Naive thymus-derived CD4-positive, alpha-beta T cell (primary cell): Measurements from ENCODE around the gene PRDM16. TPM values are rescaled to one million over a fixed set of nuclear protein-coding genes. Genes with fewer than 3 reads are reported as not detected.

Experiments used
- ATAC-seq: fragments of 150-1000 bp; cut with Tn5 transposase; 2 replicates; pipeline ENCODE4 v1.10.0; 2021; ENCODE audit warnings: mild to moderate bottlenecking, moderate library complexity
- CTCF ChIA-PET: fragments of 350-600 bp; sonication (Branson Sonifier 250); formaldehyde crosslinking; loops from one replicate; lab custom pipeline; 2021; ENCODE audit warnings: antibody characterized with exemption; lab: Charles Lee
- POLR2A ChIA-PET: fragments of 350-600 bp; sonication (Branson Sonifier 250); formaldehyde crosslinking; loops from one replicate; lab custom pipeline; 2021; ENCODE audit warnings: antibody characterized with exemption, inconsistent platforms; lab: Charles Lee
- DNase-seq, 9 donors: peaks; one replicate each; pipeline versions ENCODE4 v3.0.0 to v3.0.0-alpha.2; 2020 to 2022; ENCODE audit warnings: mixed read lengths in 1 of 9
- H3K27ac ChIP-seq: one replicate; pipeline ENCODE4 v1.7.0; 2013; ENCODE audit warnings: mild to moderate bottlenecking, low read depth, low read length, moderate library complexity
- H3K27me3 ChIP-seq, 2 donors: one replicate each; pipeline ENCODE4 v1.7.0; 2013; ENCODE audit warnings: low read length in 2 of 2, mild to moderate bottlenecking in 2 of 2, moderate library complexity in 2 of 2; ENCODE audit not compliant: control insufficient read depth in 2 of 2, insufficient read depth in 2 of 2
- H3K36me3 ChIP-seq, 3 experiments: 1 replicate in 2 of 3; 2 replicates in 1 of 3; pipeline ENCODE4 v1.7.0; 2013; ENCODE audit warnings: low read length in 3 of 3, mild to moderate bottlenecking in 3 of 3, moderate library complexity in 1 of 3; ENCODE audit not compliant: insufficient read depth in 3 of 3, control insufficient read depth in 2 of 3
- H3K4me1 ChIP-seq, 2 donors: one replicate each; pipeline ENCODE4 v1.7.0; 2013; ENCODE audit warnings: low read length in 2 of 2, mild to moderate bottlenecking in 2 of 2, moderate library complexity in 1 of 2; ENCODE audit not compliant: control insufficient read depth in 2 of 2, insufficient read depth in 2 of 2
- H3K4me3 ChIP-seq: 2 replicates; pipeline ENCODE4 v1.7.0; 2013; ENCODE audit warnings: mild to moderate bottlenecking, low read length
- H3K9me3 ChIP-seq, 3 experiments: 1 replicate in 2 of 3; 2 replicates in 1 of 3; pipeline ENCODE4 v1.7.0; 2013; ENCODE audit warnings: low read length in 3 of 3; ENCODE audit not compliant: control insufficient read depth in 2 of 3
- H3K27ac Mint-ChIP-seq, 9 donors: one replicate each; pipeline ENCODE4 v1.8.0; 2020 to 2022; ENCODE audit warnings: mixed read lengths in 9 of 9, mild to moderate bottlenecking in 8 of 9, moderate library complexity in 5 of 9, inconsistent platforms in 2 of 9
- H3K27me3 Mint-ChIP-seq, 5 donors: one replicate each; pipeline ENCODE4 v1.8.0; 2021 to 2022; ENCODE audit warnings: mixed read lengths in 5 of 5, mild to moderate bottlenecking in 1 of 5
- H3K36me3 Mint-ChIP-seq, 5 donors: one replicate each; pipeline ENCODE4 v1.8.0; 2020 to 2022; ENCODE audit warnings: mixed read lengths in 5 of 5, mild to moderate bottlenecking in 3 of 5, inconsistent platforms in 1 of 5
- H3K4me1 Mint-ChIP-seq, 7 donors: one replicate each; pipeline ENCODE4 v1.8.0; 2020 to 2022; ENCODE audit warnings: mixed read lengths in 7 of 7, mild to moderate bottlenecking in 3 of 7, inconsistent platforms in 1 of 7
- H3K4me3 Mint-ChIP-seq, 10 donors: one replicate each; pipeline ENCODE4 v1.8.0; 2020 to 2022; ENCODE audit warnings: mild to moderate bottlenecking in 10 of 10, mixed read lengths in 10 of 10, moderate library complexity in 6 of 10, inconsistent platforms in 2 of 10
- H3K9me3 Mint-ChIP-seq, 11 donors: one replicate each; pipeline ENCODE4 v1.8.0; 2020 to 2022; ENCODE audit warnings: mixed read lengths in 11 of 11, mild to moderate bottlenecking in 4 of 11, inconsistent platforms in 1 of 11, moderate library complexity in 1 of 11
- intact Hi-C, 2 donors: fragments of 100-400 bp; cut with micrococcal nuclease; formaldehyde crosslinking; loops; one replicate each; pipeline ENCODE4 v1.15.1; 2023
- polyA plus RNA-seq, 2 donors: library from polyadenylated mRNA; unstranded; fragments of 300-500 nt; fragmentation: Illumina TruSeq; gene quantifications; one replicate each; pipeline ENCODE4 v1.2.3, GENCODE V29; 2021
- total RNA-seq, 6 experiments: library from RNA in 5 of 6; stranded (reverse) in 5 of 6; gene quantifications; 1 replicate in 5 of 6; 2 replicates in 1 of 6; pipeline ENCODE4 v1.2.3 and lab custom pipeline; 2021 to 2026

The PRDM16 gene
- total and polyA plus RNA-seq, 7 experiments from 2014 or later: 0.05 to 0.61 (median 0.36) TPM; not detected in 2

- H3K27ac ChIP-seq: no peak overlapping the region
- ATAC-seq (no peak), DNase-seq (no peak)
- Mint-ChIP-seq H3K9me3 (peaks cover 0 to 14% (median 0%) of the 10 kb centered on the region in 11 donors), H3K36me3 (peaks cover 0 to 4% (median 0%) of the 10 kb centered on the region in 5 donors), H3K27me3 (peaks cover 0 to 11% (median 8%) of the 10 kb centered on the region in 5 donors), H3K4me1 (peaks cover 0 to 8% (median 0%) of the 10 kb centered on the region in 7 donors), H3K27ac (no peak overlapping the region), H3K4me3 (no peak overlapping the region)
- POLR2A ChIA-PET: interaction anchor here (0.6 kb wide), 1 partner anchor 84 kb away, joined by 4 read pairs; no protein-coding TSS in a partner anchor
- CTCF ChIA-PET: no interaction called here
- H3K4me3 ChIP-seq: no peak overlapping the region
- no peaks in the 10 kb centered on the region for H3K27me3 ChIP-seq
- H3K4me1 ChIP-seq: no peaks in the 10 kb centered on the region
- peaks cover 0 to 11% (median 0%) of the 10 kb centered on the region in 3 experiments for H3K9me3 ChIP-seq
- no peaks in the 10 kb centered on the region for H3K36me3 ChIP-seq
- intact Hi-C loops: no loop called here
These were observed 348.9 kb downstream of the PRDM16 start for GRCh38 chr1:3417934-3418333.

- no peaks in the 10 kb centered on the region for H3K4me1 ChIP-seq
- DNase-seq: no peak
- Mint-ChIP-seq H3K4me1 (peaks cover 0 to 8% (median 0%) of the 10 kb centered on the region in 7 donors), H3K27ac (no peak overlapping the region), H3K9me3 (peaks cover 0 to 14% (median 0%) of the 10 kb centered on the region in 11 donors), H3K36me3 (peaks cover 0 to 4% (median 0%) of the 10 kb centered on the region in 5 donors), H3K27me3 (peaks cover 0 to 10% (median 8%) of the 10 kb centered on the region in 5 donors), H3K4me3 (no peak overlapping the region)
- H3K36me3 ChIP-seq: no peaks in the 10 kb centered on the region
- POLR2A ChIA-PET: no interaction called here
- no peak for ATAC-seq
- no peaks in the 10 kb centered on the region for H3K27me3 ChIP-seq
- CTCF ChIA-PET: no interaction called here
- no peak overlapping the region for H3K27ac ChIP-seq
- intact Hi-C loops: no loop called here
- no peak overlapping the region for H3K4me3 ChIP-seq
- peaks cover 0 to 11% (median 0%) of the 10 kb centered on the region in 3 experiments for H3K9me3 ChIP-seq
These were observed 349.6 kb downstream of the PRDM16 start for GRCh38 chr1:3418600-3418999.

- intact Hi-C loops: no loop called here
- Mint-ChIP-seq H3K36me3 (peaks cover 0 to 4% (median 0%) of the 10 kb centered on the region in 5 donors), H3K4me1 (peaks cover 0 to 8% (median 0%) of the 10 kb centered on the region in 7 donors), H3K27ac (no peak overlapping the region), H3K9me3 (peaks cover 0 to 14% (median 0%) of the 10 kb centered on the region in 11 donors), H3K27me3 (peaks cover 0 to 10% (median 6%) of the 10 kb centered on the region in 5 donors), H3K4me3 (no peak overlapping the region)
- ChIA-PET CTCF (no interaction called here), POLR2A (no interaction called here)
- no peaks in the 10 kb centered on the region for H3K4me1 ChIP-seq
- H3K36me3 ChIP-seq: no peaks in the 10 kb centered on the region
- no peaks in the 10 kb centered on the region for H3K27me3 ChIP-seq
- peaks cover 0 to 11% (median 0%) of the 10 kb centered on the region in 3 experiments for H3K9me3 ChIP-seq
- no peak overlapping the region for H3K27ac ChIP-seq
- no peak overlapping the region for H3K4me3 ChIP-seq
- ATAC-seq (no peak), DNase-seq (no peak)
These were observed 350.6 kb downstream of the PRDM16 start for GRCh38 chr1:3419415-3420204.

- H3K4me3 ChIP-seq: no peak overlapping the region
- Mint-ChIP-seq H3K27me3 (peaks cover 0 to 10% (median 6%) of the 10 kb centered on the region in 5 donors), H3K9me3 (peaks cover 0 to 14% (median 0%) of the 10 kb centered on the region in 11 donors), H3K36me3 (peaks cover 0 to 4% (median 0%) of the 10 kb centered on the region in 5 donors), H3K27ac (no peak overlapping the region), H3K4me3 (no peak overlapping the region), H3K4me1 (peaks cover 0 to 8% (median 0%) of the 10 kb centered on the region in 7 donors)
- no peaks in the 10 kb centered on the region for H3K4me1 ChIP-seq
- intact Hi-C loops: no loop called here
- no peak overlapping the region for H3K27ac ChIP-seq
- DNase-seq (no peak), ATAC-seq (no peak)
- H3K9me3 ChIP-seq: peaks cover 0 to 11% (median 0%) of the 10 kb centered on the region in 3 experiments
- H3K27me3 ChIP-seq: no peaks in the 10 kb centered on the region
- H3K36me3 ChIP-seq: no peaks in the 10 kb centered on the region
- POLR2A ChIA-PET: no interaction called here
- CTCF ChIA-PET: no interaction called here
These were observed 351.4 kb downstream of the PRDM16 start for GRCh38 chr1:3420218-3420951.

- Mint-ChIP-seq H3K27ac (no peak overlapping the region), H3K4me1 (peaks cover 0 to 8% (median 0%) of the 10 kb centered on the region in 7 donors), H3K27me3 (peaks cover 0 to 8% (median 6%) of the 10 kb centered on the region in 5 donors), H3K9me3 (no peaks in the 10 kb centered on the region), H3K4me3 (no peak overlapping the region), H3K36me3 (no peaks in the 10 kb centered on the region)
- H3K4me3 ChIP-seq: no peak overlapping the region
- no peak for DNase-seq
- intact Hi-C loops: no loop called here
- no peaks in the 10 kb centered on the region for H3K36me3 ChIP-seq
- no peaks in the 10 kb centered on the region for H3K27me3 ChIP-seq
- H3K4me1 ChIP-seq: no peaks in the 10 kb centered on the region
- H3K27ac ChIP-seq: no peak overlapping the region
- no peaks in the 10 kb centered on the region for H3K9me3 ChIP-seq
- ChIA-PET POLR2A (no interaction called here), CTCF (no interaction called here)
- ATAC-seq: no peak
These were observed 353.6 kb downstream of the PRDM16 start for GRCh38 chr1:3422638-3423037.

- CTCF ChIA-PET: interaction anchor here (1.3 to 1.4 kb wide), 2 partner anchors 410 to 601 kb away, joined by 3 to 6 read pairs; no protein-coding TSS in a partner anchor
- Histone ChIP-seq H3K9me3 (no peaks in the 10 kb centered on the region), H3K27me3 (no peaks in the 10 kb centered on the region), H3K27ac (no peak overlapping the region), H3K4me1 (no peaks in the 10 kb centered on the region), H3K36me3 (no peaks in the 10 kb centered on the region), H3K4me3 (no peak overlapping the region)
- ATAC-seq: no peak
- H3K4me3 Mint-ChIP-seq: no peak overlapping the region
- intact Hi-C loops: no loop called here
- H3K9me3 Mint-ChIP-seq: no peaks in the 10 kb centered on the region
- H3K27ac Mint-ChIP-seq: no peak overlapping the region
- peaks cover 0 to 8% (median 6%) of the 10 kb centered on the region in 5 donors for H3K27me3 Mint-ChIP-seq
- POLR2A ChIA-PET: no interaction called here
- DNase-seq: no peak
- H3K4me1 Mint-ChIP-seq: peaks cover 0 to 8% (median 0%) of the 10 kb centered on the region in 7 donors
- no peaks in the 10 kb centered on the region for H3K36me3 Mint-ChIP-seq
These were observed 354.3 kb downstream of the PRDM16 start for GRCh38 chr1:3423245-3423829.
